ENCODE results near the gene ERP29. TPM values are rescaled to one million over a fixed set of nuclear protein-coding genes. Genes with fewer than 3 reads are reported as not detected.
"Not testable (repeated sequence)": the region's sequence is repeated elsewhere in the genome, so short reads cannot be mapped to it uniquely, and the experiment has no call there.

The ERP29 gene
- total RNA-seq, 2 donors from 2014 or later: 42.5 to 50.8 TPM

DNA sequence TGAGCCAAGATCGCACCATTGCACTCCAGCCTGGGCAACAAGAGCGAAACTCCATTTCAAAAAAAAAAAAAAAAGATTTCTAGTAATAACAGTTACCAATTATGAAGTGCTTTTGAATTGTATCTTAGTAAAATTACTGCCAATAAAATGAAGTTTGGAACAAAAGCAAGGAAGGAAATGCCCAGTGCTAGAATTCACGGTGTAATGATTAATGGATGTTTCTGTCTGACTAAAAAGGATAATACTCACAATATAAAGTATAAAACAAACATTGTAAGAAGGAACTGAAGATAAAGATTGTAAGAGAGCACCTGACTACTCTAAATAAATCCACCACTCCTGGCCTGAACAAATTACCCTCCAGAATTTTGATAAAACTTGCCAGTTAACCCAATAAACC lies 4.3 kb upstream of the ERP29 start:
- WGBS, 2 donors: 58 to 60% methylated on average over 3 of the region's 3 CpGs
- Histone ChIP-seq H3K36me3 (replicated peaks in 1 of 2; ENCODE audit: insufficient read depth in 1 of 2, low read depth in 2 of 2) (no peaks in the 10 kb centered on the region), H3K9me3 (no peaks in the 10 kb centered on the region), H3K27me3 (no peaks in the 10 kb centered on the region), H3K27ac (no peak overlapping the region), H3K4me3 (no peak overlapping the region), H3K4me1 (peaks cover 23% of the 10 kb centered on the region)
- TF ChIP-seq, protein P1, sequence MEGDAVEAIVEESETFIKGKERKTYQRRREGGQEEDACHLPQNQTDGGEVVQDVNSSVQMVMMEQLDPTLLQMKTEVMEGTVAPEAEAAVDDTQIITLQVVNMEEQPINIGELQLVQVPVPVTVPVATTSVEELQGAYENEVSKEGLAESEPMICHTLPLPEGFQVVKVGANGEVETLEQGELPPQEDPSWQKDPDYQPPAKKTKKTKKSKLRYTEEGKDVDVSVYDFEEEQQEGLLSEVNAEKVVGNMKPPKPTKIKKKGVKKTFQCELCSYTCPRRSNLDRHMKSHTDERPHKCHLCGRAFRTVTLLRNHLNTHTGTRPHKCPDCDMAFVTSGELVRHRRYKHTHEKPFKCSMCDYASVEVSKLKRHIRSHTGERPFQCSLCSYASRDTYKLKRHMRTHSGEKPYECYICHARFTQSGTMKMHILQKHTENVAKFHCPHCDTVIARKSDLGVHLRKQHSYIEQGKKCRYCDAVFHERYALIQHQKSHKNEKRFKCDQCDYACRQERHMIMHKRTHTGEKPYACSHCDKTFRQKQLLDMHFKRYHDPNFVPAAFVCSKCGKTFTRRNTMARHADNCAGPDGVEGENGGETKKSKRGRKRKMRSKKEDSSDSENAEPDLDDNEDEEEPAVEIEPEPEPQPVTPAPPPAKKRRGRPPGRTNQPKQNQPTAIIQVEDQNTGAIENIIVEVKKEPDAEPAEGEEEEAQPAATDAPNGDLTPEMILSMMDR (IDR thresholded peaks at IDR 0.05): no peak
- TF ChIP-seq POLR2A (IDR thresholded peaks at IDR 0.05): no peak
- intact Hi-C loops (cut with DNase I): no loop called here
- no peak for DNase-seq
- ATAC-seq: no peak

DNA sequence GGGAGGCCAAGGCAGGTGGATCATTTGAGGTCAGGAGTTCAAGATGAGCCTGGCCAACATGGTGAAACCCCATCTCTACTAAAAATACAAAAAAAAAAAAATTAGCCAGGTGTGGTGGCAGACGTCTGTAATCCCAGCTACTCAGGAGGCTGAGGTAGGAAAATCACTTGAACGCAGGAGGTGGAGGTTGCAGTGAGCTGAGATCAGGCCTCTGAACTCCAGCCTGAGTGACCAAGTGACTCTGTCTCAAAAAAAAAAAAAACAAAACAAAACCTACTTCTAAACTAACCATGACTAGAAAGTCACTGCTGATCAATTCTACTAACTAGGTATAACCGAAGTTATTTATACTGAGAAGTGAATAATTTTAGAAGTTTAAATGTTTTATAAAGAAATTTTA lies 3.6 kb upstream of the ERP29 start:
- H3K27ac ChIP-seq: not testable (repeated sequence)
- H3K4me1 ChIP-seq: peaks cover 29% of the 10 kb centered on the region

DNA sequence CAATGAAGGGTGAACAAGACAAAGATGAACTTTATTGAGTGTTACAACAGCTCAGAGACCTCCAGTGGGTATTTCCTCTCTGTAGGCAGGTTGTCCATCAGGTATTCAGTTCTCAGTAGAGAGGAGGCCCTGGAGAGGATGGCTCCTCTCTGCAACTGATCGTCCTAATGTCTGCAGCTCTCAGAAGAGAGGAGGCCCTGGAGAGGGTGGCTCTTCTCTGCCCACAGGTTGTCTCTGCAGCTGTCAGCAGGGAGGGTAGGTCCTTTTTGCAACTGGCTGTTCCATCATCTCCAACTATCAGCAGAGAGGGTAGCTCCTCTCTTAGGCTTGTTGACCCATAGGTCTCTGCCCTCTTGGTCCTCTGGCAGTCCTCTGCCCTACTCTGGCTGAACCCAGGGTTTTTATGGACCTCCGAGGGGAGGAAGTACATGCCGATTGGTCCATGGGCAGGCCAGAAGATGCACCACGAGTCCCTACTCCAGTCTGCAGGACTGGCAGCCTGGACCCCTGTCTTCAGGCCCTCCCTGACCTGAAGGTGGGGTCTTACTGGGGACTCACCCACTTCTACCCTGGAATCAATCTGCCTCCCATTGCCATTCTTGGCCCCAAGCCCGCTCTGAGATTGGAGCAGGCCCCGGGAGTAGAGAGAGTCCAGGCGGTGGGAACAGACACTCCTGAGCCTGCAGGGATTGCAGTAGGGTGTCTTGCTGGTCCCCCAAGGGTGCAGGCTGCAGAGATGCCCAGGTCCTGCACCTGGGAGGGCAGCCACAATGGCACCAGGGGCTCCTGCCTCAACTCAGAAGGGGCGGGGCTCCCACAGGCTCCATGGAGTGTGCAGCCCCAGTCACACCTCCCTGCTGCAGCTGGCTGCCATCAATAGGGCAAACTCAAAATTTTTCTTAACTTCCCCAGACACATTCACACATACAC lies 2.5 kb upstream of the ERP29 start:
- WGBS, 2 donors: 89 to 91% methylated on average over 5 to 8 of the region's 8 CpGs
- no peaks in the 10 kb centered on the region for H3K36me3 ChIP-seq (replicated peaks in 1 of 2; ENCODE audit: insufficient read depth in 1 of 2, low read depth in 2 of 2)
- ATAC-seq (no peak), DNase-seq (no peak)
- TF ChIP-seq POLR2A (IDR thresholded peaks at IDR 0.05): no peak
- TF ChIP-seq, protein P1 (IDR thresholded peaks at IDR 0.05): no peak
- intact Hi-C loops (cut with DNase I): no loop called here
- no peak overlapping the region for H3K27ac ChIP-seq
- H3K4me1 ChIP-seq: peaks cover 33% of the 10 kb centered on the region
- H3K9me3 ChIP-seq: no peaks in the 10 kb centered on the region
- no peaks in the 10 kb centered on the region for H3K27me3 ChIP-seq
- H3K4me3 ChIP-seq: no peak overlapping the region

More for the DNA sequence above, 3.6 kb upstream of the ERP29 start:
- 80 to 84% methylated on average over 3 of the region's 3 CpGs for WGBS, 2 donors
- intact Hi-C loops (cut with DNase I); H3K27me3 ChIP-seq; H3K9me3 ChIP-seq; DNase-seq; ATAC-seq; H3K4me3 ChIP-seq; H3K36me3 ChIP-seq (replicated peaks in 1 of 2; ENCODE audit: insufficient read depth in 1 of 2, low read depth in 2 of 2): not testable (repeated sequence)

DNA sequence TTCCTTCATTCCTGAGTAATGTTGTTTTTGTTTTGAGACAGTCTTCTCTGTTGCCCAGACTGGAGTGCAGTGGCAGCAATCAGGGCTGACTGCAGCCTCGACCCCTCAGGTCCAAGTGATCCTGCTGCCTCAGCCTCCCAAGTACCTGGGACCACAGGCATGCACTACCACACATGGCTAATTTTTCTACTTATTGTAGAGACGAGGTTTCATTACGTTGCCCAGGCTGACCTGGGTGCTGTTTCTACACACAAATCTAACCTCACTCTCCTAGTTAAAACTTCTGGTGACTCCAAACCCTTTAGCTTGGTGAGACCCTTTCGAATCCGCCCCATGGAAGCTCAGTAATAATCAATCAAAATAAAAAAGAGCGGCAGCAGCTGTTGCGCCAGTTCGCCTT lies 1.5 kb upstream of the ERP29 start:
- intact Hi-C loops (cut with DNase I): no loop called here
- H3K27me3 ChIP-seq: no peaks in the 10 kb centered on the region
- peaks cover 33% of the 10 kb centered on the region for H3K4me1 ChIP-seq
- H3K36me3 ChIP-seq (replicated peaks in 1 of 2; ENCODE audit: insufficient read depth in 1 of 2, low read depth in 2 of 2): no peaks in the 10 kb centered on the region
- 68 to 88% methylated on average over 8 of the region's 8 CpGs for WGBS, 2 donors
- DNase-seq: no peak
- no peaks in the 10 kb centered on the region for H3K9me3 ChIP-seq
- no peak for ATAC-seq
- peak overlapping the region in 1 of 4 donors; percentile 98 for H3K27ac ChIP-seq
- H3K4me3 ChIP-seq: no peak overlapping the region
- TF ChIP-seq, protein P1 (IDR thresholded peaks at IDR 0.05): no peak
- no peak for TF ChIP-seq POLR2A (IDR thresholded peaks at IDR 0.05)

DNA sequence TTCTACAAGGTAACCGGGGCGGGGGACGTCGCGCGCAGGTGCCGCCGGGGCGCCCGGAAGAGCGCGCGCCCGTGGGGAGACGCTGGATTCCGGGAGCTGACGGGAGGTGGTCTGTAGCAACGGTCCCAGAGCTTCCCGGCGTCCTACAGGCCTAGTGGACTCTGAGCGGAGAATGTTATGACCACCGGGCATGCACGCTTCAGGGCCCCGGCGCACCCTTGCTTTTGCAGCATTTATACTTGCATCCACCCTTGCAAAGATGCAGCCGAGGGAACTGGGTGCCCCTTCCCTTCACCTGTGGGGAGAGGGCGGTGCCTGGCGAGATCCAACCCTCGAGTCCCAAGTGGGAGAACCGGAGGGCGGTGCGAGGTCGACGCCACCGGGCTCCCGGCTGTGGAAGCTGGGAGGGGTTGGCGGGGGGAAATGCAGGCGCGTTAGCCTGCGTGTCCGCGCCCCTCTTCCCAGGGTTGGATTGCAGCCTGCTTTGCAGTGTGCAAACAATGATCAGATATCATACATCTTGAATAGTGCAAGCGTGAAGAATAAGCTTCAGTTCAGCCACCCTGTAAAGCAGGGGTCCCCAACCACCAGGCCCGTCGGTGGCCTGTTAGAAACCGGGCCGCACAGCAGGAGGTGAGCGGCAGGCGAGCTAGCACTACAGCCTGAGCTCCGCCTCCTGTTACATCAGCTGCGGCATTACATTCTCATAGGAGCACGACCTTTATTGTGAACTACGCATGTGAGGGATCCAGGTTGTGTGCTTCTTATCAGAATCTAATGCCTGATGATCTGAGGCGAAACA lies 576 bp downstream of the ERP29 start:
- DNase-seq (peak; percentile 72 to 83 (median 82)), ATAC-seq (peak; percentile 51)
- 0 to 1% methylated on average over 2 to 54 of the region's 54 CpGs for WGBS, 2 donors
- no peaks in the 10 kb centered on the region for H3K9me3 ChIP-seq
- TF ChIP-seq, protein P1 (IDR thresholded peaks at IDR 0.05): peak in 2 of 7 experiments; percentile 1 to 5
- TF ChIP-seq POLR2A (IDR thresholded peaks at IDR 0.05): peak; percentile 27 to 43 (median 28)
- H3K27me3 ChIP-seq: no peaks in the 10 kb centered on the region
- peak overlapping the region; percentile 86 to 98 (median 92) for H3K27ac ChIP-seq
- H3K4me1 ChIP-seq: peaks cover 34% of the 10 kb centered on the region
- no peaks in the 10 kb centered on the region for H3K36me3 ChIP-seq (replicated peaks in 1 of 2; ENCODE audit: insufficient read depth in 1 of 2, low read depth in 2 of 2)
- peak overlapping the region; percentile 42 to 95 for H3K4me3 ChIP-seq
- intact Hi-C loops (cut with DNase I): no loop called here
